Thyroid gland (tissue), 4 donors: Measurements from ENCODE around the gene ADGRD1. TPM values are rescaled to one million over a fixed set of nuclear protein-coding genes. Genes with fewer than 3 reads are reported as not detected.

Source experiments
- DNase-seq, 2 donors: peaks; one replicate each; pipeline ENCODE4 v3.0.0-alpha.2; 2019
- H3K27ac ChIP-seq, 3 donors: fragments of 200-600 bp; sonication (generic); 1 replicate in 2 of 3; 2 replicates in 1 of 3; pipeline ENCODE4 v1.5.1; 2016 to 2019; ENCODE audit warnings: mild to moderate bottlenecking in 1 of 3, moderate library complexity in 1 of 3
- H3K27me3 ChIP-seq: fragments of 200-600 bp; sonication (generic); one replicate; pipeline ENCODE4 v1.5.1; 2019
- H3K36me3 ChIP-seq, 2 donors: fragments of 200-600 bp; sonication (generic); one replicate each; pipeline ENCODE4 v1.5.1; 2016 to 2019
- H3K4me1 ChIP-seq, 2 donors: fragments of 200-600 bp; sonication (generic); one replicate each; pipeline ENCODE4 v1.5.1; 2017 to 2019
- H3K4me3 ChIP-seq, 3 donors: fragments of 200-600 bp; sonication (generic); replicated peaks in 1 of 3; 1 replicate in 2 of 3; 2 replicates in 1 of 3; pipeline ENCODE4 v1.5.1; 2016; ENCODE audit warnings: mild to moderate bottlenecking in 1 of 3
- H3K9me3 ChIP-seq: fragments of 200-600 bp; sonication (generic); one replicate; pipeline ENCODE4 v1.5.1; 2017
- CTCF ChIP-seq, 6 experiments: fragments of 200-600 bp in 3 of 6; fragments of 450-650 bp in 3 of 6; sonication (generic) in 3 of 6; IDR thresholded peaks; one replicate each; pipeline ENCODE4 v1.5.1; 2016 to 2019; ENCODE audit warnings: antibody characterized with exemption in 6 of 6, mild to moderate bottlenecking in 2 of 6, inconsistent platforms in 1 of 6, moderate library complexity in 1 of 6
- POLR2A ChIP-seq, 2 donors: fragments of 450-650 bp; IDR thresholded peaks; one replicate each; pipeline ENCODE4 v1.6.1; 2017; ENCODE audit warnings: antibody characterized with exemption in 2 of 2, mild to moderate bottlenecking in 2 of 2, moderate library complexity in 1 of 2
- WGBS, 2 donors: methylation state at CpG; one replicate each; pipeline ENCODE4 v1.1.5; 2017; 5-methylcytosine and 5-hydroxymethylcytosine counted together
- intact Hi-C: fragments of 100-400 bp; cut with DNase I; formaldehyde crosslinking; loops from one replicate; pipeline ENCODE4 v1.15.1; 2023
- total RNA-seq, 4 donors: library from RNA; depleted of rRNA; stranded (reverse); fragments of >200 nt; gene quantifications; one replicate each; pipeline ENCODE4 v1.2.3, GENCODE V29; 2016

ADGRD1 gene
- total RNA-seq, 4 donors from 2014 or later: 14.1 to 44.3 (median 24.7) TPM

GRCh38 chr12:131018808-131019397, 65.2 kb downstream of the ADGRD1 start:
- H3K4me1 ChIP-seq: peaks cover 0 to 8% of the 10 kb centered on the region in 2 donors
- no peaks in the 10 kb centered on the region for H3K9me3 ChIP-seq
- no peaks in the 10 kb centered on the region for H3K36me3 ChIP-seq
- no peak overlapping the region for H3K4me3 ChIP-seq
- no peaks in the 10 kb centered on the region for H3K27me3 ChIP-seq
- intact Hi-C loops: no loop called here
- H3K27ac ChIP-seq: no peak overlapping the region
- WGBS, 2 donors: 88 to 91% methylated on average over 10 to 13 of the region's 16 CpGs
- DNase-seq: no peak
- TF ChIP-seq POLR2A (IDR thresholded peaks at IDR 0.05) (no peak), CTCF (IDR thresholded peaks at IDR 0.05) (no peak)

- no peaks in the 10 kb centered on the region for H3K9me3 ChIP-seq
- no peak overlapping the region for H3K4me3 ChIP-seq
- no peaks in the 10 kb centered on the region for H3K27me3 ChIP-seq
- H3K36me3 ChIP-seq: no peaks in the 10 kb centered on the region
- TF ChIP-seq POLR2A (IDR thresholded peaks at IDR 0.05) (no peak), CTCF (IDR thresholded peaks at IDR 0.05) (no peak)
- DNase-seq: peak; percentile 19 to 48
- intact Hi-C loops: no loop called here
- WGBS, 2 donors: 61 to 66% methylated on average over 6 to 9 of the region's 13 CpGs
- peaks cover 2 to 24% of the 10 kb centered on the region in 2 donors for H3K4me1 ChIP-seq
- H3K27ac ChIP-seq: peak overlapping the region in 1 of 3 donors; percentile 24
Measured at GRCh38 chr12:131020326-131021153, 66.8 kb downstream of the ADGRD1 start.

- H3K27ac ChIP-seq: no peak overlapping the region
- H3K4me1 ChIP-seq: peaks cover 4 to 30% of the 10 kb centered on the region in 2 donors
- WGBS, 2 donors: 81 to 93% methylated on average over 20 of the region's 20 CpGs
- H3K9me3 ChIP-seq: no peaks in the 10 kb centered on the region
- no peak for DNase-seq
- no peak for TF ChIP-seq CTCF (IDR thresholded peaks at IDR 0.05)
- no peak for TF ChIP-seq POLR2A (IDR thresholded peaks at IDR 0.05)
- no peaks in the 10 kb centered on the region for H3K27me3 ChIP-seq
- intact Hi-C loops: no loop called here
- H3K4me3 ChIP-seq: no peak overlapping the region
- no peaks in the 10 kb centered on the region for H3K36me3 ChIP-seq
Measured at GRCh38 chr12:131021154-131021541, 67.4 kb downstream of the ADGRD1 start.

GRCh38 chr12:131024026-131024425, 70.3 kb downstream of the ADGRD1 start:
- Histone ChIP-seq H3K9me3 (no peaks in the 10 kb centered on the region), H3K4me1 (peaks cover 7 to 39% of the 10 kb centered on the region in 2 donors), H3K36me3 (no peaks in the 10 kb centered on the region), H3K4me3 (no peak overlapping the region), H3K27me3 (no peaks in the 10 kb centered on the region), H3K27ac (peak overlapping the region in 1 of 3 donors; percentile 88)
- intact Hi-C loops: no loop called here
- WGBS, 2 donors: 82 to 89% methylated on average over 7 to 9 of the region's 11 CpGs
- TF ChIP-seq CTCF (IDR thresholded peaks at IDR 0.05) (no peak), POLR2A (IDR thresholded peaks at IDR 0.05) (no peak)
- DNase-seq: no peak

GRCh38 chr12:131024721-131025120, 71.0 kb downstream of the ADGRD1 start:
- Histone ChIP-seq H3K4me1 (peaks cover 10 to 44% of the 10 kb centered on the region in 2 donors), H3K36me3 (no peaks in the 10 kb centered on the region), H3K27me3 (no peaks in the 10 kb centered on the region), H3K27ac (peak overlapping the region; percentile 40 to 88 (median 62)), H3K4me3 (no peak overlapping the region), H3K9me3 (no peaks in the 10 kb centered on the region)
- intact Hi-C loops: no loop called here
- WGBS, 2 donors: 65 to 72% methylated on average over 11 of the region's 11 CpGs
- no peak for TF ChIP-seq POLR2A (IDR thresholded peaks at IDR 0.05)
- TF ChIP-seq CTCF (IDR thresholded peaks at IDR 0.05): no peak
- DNase-seq: no peak
